GM11168 (cell line): ENCODE results near the gene ALOX12.

Experiments used
- in situ Hi-C: fragments of 300-500 bp; cut with MboI; formaldehyde crosslinking; loops from one replicate; pipeline ENCODE4 v1.12.0; 2022; ENCODE audit warnings: low sequenced_read_pairs; ENCODE audit not compliant: unreplicated experiment

ALOX12 gene

GRCh38 chr17:6998855-6999508, 3.1 kb downstream of the ALOX12 start:
- in situ Hi-C loops: no loop called here

- in situ Hi-C loops: no loop called here
Measured at GRCh38 chr17:7001318-7001961, 5.6 kb downstream of the ALOX12 start.

- in situ Hi-C loops: no loop called here
Measured at GRCh38 chr17:7002288-7003047, 6.6 kb downstream of the ALOX12 start.

GRCh38 chr17:7003745-7004144, 7.9 kb downstream of the ALOX12 start:
- in situ Hi-C loops: no loop called here

GRCh38 chr17:7004398-7005253, 8.8 kb downstream of the ALOX12 start:
- in situ Hi-C loops: loop anchor here (5.0 kb wide), 1 partner anchor 92 kb away; no protein-coding TSS in a partner anchor

- in situ Hi-C loops: loop anchor here (5.0 kb wide), 1 partner anchor 93 kb away; no protein-coding TSS in a partner anchor
Measured at GRCh38 chr17:7005716-7006115, 9.9 kb downstream of the ALOX12 start.

GRCh38 chr17:7007143-7007542, 11.3 kb downstream of the ALOX12 start:
- in situ Hi-C loops: loop anchor here (5.0 kb wide), 1 partner anchor 95 kb away; no protein-coding TSS in a partner anchor

GRCh38 chr17:7010523-7010922, 14.7 kb downstream of the ALOX12 start:
- in situ Hi-C loops: no loop called here

GRCh38 chr17:7011415-7011814, 15.6 kb downstream of the ALOX12 start:
- in situ Hi-C loops: no loop called here

GRCh38 chr17:7011942-7012254, 16.0 kb downstream of the ALOX12 start:
- in situ Hi-C loops: no loop called here

GRCh38 chr17:7014261-7014994, 18.6 kb downstream of the ALOX12 start:
- in situ Hi-C loops: no loop called here

- in situ Hi-C loops: no loop called here
Measured at GRCh38 chr17:7014995-7015958, 19.4 kb downstream of the ALOX12 start.

- in situ Hi-C loops: no loop called here
Measured at GRCh38 chr17:7016418-7016817, 20.6 kb downstream of the ALOX12 start.

- in situ Hi-C loops: no loop called here
Measured at GRCh38 chr17:7016886-7017826, 21.3 kb downstream of the ALOX12 start.

GRCh38 chr17:7017827-7018200, 22.0 kb downstream of the ALOX12 start:
- in situ Hi-C loops: no loop called here

- in situ Hi-C loops: no loop called here
Measured at GRCh38 chr17:7018331-7018964, 22.6 kb downstream of the ALOX12 start.

GRCh38 chr17:7019367-7019766, 23.5 kb downstream of the ALOX12 start:
- in situ Hi-C loops: no loop called here
